ENCODE measurements around the gene LRRC47.
"Not testable (repeated sequence)": the region's sequence is repeated elsewhere in the genome, so short reads cannot be mapped to it uniquely, and the experiment has no call there.

Gene LRRC47

DNA sequence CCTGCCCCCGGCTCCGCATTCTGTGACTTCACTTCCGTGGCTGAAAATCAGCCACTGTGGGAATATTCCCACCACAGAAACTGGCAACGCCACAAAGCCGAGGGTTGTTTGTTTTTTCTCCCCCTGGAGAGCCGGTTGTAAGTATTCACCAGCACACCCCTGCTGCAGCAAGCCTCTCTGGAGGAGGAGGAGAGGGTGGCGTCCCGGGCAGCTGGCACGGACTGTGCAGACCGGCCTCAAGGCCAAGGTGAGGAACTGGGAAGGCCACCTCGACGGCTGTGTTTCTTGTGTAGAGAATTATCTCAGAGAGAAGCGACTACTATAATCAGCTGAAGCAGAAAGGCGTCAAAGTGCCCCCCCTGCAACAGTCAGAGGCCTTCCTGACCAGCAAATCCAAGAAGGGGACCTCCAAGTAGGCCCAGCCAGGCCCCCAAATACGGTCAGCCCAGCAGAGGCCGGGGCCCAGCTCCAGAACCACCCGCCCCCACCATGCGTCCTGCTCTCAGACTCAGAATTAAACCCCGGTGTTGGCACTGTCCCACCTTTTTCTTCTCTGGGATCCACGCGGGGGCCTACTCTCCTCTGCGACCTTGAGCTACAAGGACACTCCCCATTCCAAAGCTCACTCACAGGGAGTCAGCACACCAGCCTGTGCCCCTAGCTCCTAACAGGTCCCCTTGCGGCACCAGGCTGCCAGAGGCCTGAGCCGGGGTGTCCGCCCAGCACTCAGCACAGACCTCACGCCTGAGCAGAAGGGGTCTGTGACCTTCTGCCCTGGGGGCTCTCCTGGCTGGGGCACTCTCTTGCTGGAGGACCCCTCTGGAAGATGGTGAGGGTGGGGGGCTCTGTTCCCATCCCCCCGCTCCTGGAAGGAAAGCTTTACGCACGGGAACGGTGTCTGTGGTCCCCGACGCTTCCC, 24.9 kb downstream of the LRRC47 start:
- no peak for DNase-seq

DNA sequence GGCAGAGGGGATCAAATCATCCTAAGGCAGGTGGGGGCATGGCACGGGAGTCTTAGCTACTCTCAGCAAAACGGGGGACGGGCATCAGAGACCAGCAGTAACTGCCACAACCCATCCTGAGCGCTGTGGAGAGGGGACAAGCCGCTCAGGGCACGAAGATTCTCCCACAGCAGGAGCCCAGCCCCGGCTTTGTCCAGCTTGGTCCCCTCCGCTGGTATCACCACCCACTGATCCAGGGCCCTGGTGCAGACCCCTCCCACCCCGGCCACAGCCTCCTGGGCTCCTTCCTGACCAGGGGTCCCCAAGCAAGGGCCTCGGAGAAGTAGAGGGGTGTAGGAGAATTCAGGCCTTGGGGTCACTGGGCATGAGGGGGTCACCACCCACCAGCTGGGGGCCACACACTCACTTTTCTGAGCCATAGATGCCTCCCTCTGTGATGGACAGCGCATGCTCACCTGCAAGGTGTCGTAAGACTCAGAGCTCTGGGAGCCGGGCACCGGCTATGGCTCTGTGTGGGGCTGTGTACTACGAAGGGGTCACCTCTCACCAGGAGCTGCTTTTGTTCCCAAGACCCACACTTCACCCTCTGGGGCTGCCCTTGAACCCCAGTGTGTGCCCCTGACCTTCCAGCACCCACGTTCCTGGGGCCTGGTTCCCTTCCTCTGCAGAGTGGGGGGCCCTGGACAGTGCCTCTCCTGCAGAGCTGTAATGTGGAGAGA, 26.1 kb downstream of the LRRC47 start:
- no peak for DNase-seq

- DNase-seq: no peak
Observed at GRCh38 chr1:3768811-3769390, 27.4 kb downstream of the LRRC47 start.

DNA sequence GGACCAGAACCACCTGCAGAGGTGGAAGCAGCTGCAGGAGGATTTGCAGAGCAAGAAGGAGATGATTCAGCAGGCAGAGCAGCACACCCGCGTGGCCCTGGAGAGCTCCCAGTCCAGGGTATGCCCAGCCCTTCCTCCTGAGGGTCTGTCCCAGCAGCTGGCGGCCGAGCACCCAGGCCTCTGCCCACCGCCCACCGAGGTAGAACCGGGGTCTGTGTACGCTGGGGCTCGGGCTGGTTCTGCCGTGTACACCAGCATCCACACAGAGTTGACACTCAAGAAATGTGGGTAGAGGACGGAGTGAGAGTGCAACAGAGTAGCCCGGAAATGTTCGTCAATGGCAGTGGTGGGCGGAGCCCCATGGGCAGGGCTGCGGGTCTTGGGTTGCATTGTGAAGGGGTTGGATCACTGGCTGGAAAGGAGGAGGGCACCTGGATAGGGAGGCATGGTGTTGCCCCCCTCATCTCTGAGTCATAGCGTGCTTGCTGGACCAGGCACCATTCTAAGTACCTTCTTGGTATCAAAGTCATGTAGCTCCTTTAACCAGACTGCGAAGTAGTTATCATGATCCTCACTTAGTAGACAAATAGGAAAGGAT, 28.9 kb downstream of the LRRC47 start:
- no peak for DNase-seq

GRCh38 chr1:3763351-3764125, 32.8 kb downstream of the LRRC47 start:
- no peak for DNase-seq

GRCh38 chr1:3762873-3763228, 33.4 kb downstream of the LRRC47 start:
- DNase-seq: no peak

- no peak for DNase-seq
Observed at GRCh38 chr1:3762151-3762872, 34.0 kb downstream of the LRRC47 start.

DNA sequence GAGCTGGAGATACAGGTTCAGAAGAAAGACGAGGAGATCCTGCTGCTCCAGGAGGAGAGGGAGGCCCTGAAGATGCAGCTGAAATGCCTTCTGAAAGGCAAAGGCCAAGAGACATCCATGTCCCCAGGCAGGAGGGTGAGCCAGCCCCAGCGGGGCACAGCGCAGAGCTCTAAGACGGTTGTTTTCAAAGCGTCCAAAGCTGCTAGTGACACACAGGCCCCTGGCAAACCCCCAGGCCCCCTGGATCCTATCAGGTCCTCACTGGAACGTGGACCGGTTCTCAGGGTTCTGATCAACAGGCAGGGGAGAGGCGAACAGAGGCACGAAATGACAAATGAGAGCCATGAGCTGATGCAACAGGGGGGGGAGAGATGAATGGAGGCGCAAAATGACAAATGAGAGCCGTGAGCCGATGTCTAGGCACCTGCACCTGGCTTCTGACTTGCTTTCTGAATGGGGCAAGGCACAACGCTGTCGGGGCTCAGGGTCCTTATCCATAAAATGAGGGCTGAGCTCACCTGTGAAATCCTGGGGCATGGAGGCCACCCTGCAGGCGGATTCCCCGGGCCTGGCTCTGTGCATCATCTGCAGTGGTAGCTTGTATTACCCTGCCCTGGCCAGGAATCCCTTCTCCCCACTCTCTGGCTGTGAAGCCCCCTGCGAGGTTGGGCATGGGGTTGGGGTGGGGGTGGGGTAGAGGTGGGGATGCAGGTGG, 34.8 kb downstream of the LRRC47 start:
- no peak for DNase-seq

DNA sequence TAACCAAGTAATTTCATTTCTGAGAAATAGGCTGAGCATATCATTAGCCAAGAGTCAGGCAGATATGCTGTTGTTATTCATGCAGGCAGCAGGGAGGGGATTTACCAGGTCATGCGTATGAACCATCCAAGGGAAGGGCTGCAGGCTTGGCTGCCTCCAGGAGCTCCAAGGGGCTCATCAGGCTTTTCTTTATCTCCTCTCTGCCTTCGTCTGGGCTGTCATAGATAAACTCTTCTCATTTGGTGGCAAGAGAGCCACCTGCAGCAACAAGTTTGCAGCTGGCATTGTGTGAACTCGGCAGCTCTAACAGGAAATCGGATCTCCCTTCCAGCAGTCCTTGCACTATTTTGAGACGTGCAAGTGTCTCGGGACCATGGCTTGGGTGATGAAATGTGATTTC, 36.5 kb downstream of the LRRC47 start:
- no peak for DNase-seq

DNA sequence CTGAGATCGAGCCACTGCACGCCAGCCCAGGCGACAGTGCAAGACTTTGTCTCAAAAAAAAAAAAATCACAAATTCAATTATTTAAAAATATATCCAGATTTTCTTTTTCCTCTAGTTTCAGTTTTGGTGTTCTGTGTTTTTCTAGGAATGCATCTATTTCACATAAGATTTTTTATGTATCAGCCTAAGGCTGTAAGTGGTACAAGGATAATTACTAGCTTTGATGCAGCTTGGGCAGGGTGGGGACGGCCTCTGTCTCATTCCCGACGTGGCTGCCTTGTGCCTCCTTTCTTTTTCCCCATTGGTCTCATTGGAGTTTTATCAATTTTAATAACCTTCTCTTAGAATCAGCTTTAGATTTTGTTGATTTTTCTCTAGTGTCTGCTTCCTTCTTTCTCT, 37.1 kb downstream of the LRRC47 start:
- no peak for DNase-seq

GRCh38 chr1:3756394-3756793, 39.9 kb downstream of the LRRC47 start:
- no peak for DNase-seq

DNA sequence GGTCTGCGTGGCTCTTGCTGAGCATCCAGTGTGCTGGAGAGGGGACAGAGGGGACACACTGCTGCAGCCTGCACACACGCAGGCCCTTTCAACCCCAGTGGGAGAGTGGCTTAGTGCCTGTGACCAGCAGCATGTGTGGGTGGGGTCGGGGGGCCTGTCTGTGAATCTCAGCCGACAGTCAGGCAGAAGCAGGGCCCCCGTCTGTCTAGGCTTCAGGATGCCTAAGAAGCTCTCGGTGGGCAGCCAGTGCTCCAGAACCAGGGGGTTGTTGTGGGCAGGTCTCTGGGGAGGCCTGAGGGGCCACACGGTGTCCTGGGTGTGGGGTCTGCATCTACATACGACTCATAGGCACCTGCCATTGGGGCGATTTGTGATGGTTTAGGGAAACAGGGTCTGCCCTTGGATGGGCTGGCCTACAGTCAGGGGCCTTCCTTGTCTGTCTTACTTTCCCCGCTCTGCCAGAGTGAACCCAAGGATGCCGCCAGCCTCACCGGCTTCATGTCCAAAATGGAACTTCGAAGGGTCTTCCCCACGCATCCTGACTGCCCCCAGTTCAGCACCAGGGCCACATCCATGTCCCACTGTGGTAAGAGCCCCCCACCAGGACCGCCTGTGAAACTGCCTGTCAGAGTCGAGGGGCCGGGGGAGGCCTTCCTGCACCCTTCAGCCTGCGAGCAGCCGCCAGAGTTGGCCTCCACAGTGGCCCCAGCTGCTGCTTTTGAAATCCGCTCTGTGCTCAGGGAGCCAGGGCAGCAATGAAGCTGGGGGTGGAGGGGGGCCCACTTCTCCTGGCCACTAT, 42.4 kb downstream of the LRRC47 start:
- DNase-seq: no peak

DNA sequence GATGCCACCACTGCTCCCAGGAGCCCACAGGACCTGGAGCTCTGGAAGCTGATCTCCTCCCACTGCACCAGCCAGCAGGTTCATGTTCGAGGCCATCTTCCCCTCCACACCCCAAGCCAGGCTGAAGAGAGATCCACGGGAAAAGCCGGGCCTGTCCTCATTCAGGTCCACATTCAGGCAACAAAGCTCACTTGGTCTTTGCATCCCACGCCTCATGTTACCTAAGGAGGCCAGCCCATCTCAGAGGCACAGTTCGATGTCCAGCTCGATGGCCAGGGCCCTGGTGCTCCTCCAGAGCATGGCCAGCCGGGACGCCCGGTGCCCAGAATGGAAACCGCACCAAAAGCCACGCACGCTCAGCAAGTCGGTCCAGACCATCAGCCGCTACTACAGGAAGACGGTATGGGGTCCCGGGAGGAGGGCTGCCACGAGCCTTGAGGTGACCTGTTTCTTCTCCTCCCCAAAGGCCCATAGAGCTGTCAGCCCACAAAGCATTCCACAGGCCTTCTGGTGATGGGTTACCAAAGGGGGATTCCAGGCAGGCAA, 43.8 kb downstream of the LRRC47 start, which contains the start of gene CCDC27:
Gene CCDC27 (plus strand): TSS at position 51 of the 546 bp plus-strand sequence. CDS start 32 bp downstream, at position 83.
- no peak for DNase-seq

DNA sequence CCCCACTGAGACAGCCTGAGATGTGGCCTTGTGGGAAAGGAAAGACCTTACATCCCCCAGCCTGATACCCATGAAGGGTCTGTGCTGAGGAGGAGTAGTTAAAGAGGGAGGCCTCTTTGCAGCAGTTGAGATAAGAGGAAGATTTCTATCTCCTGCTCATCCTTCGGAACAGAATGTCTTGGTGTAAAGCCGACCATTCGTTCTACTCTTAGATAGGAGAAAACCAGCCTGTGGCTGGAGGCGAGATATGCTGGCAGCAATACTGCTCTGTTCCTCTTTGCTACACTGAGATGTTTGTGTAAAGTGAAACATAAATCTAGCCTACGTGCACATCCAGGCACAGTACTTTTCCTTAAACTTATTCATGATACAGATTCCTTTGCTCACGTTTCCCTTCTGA, 45.6 kb downstream of the LRRC47 start:
- no peak for DNase-seq

DNA sequence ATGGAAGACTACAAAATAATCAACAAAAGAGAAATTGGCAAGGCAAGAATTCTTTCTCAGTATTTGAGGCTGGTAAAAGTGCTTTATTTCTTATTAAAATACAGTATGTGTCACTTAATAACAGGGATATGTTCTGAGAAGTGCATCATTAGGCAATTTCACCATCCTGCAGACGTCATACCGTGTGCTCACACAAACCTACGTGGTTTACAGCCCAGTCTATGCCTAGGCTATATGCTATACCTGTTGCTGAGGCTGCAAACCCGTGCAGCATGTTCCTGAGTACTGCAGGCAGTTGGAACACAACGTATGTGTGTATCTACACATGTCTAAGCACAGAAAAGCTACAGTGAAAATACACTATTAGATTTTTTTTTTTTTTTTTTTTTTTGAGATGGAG, 46.8 kb downstream of the LRRC47 start:
- DNase-seq: no peak

DNA sequence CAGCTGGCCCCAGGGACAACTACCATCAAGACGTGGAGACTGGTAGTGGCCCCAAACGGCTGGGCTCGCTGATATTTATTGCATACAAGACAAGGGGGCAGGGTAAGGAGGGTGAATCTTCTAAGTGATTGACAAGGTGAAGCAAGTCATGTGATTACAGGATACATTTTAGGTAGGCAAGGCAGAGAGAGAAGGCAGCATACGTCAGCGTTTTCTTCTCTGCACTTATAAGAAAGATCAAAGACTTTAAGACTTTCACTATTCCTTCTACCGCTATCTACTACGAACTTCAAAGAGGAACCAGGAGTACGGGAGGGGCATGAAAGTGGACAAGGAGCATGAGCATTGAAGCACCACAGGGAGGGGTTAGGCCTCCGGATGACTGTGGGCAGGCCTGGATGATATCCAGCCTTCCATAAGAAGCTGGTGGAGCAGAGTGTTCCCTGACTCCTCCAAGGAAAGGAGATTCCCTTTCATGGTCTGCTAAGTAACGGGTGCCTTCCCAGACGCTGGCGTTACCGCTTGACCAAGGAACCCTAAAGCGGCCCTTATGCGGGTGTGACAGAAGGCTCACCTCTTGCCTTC, 47.9 kb downstream of the LRRC47 start:
- not testable (repeated sequence) for DNase-seq

DNA sequence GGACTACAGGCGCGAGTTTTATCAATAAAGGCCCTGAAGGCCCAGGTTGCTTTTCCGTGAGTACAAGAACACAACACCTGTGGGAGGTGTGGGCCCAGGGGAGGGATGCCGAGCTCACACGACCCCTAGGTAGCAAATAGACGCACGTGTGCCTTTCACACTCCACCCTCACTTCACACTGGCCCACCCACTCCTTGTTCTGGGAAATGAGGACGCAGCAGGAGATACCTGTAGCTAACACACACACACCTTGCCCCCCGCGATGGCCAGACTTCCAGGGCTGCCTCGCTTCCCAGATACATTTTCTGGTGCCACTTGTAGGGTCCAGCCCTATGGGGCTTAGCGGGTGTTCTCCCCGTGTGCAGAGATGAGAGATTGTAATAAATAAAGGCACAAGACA, 48.4 kb downstream of the LRRC47 start:
- DNase-seq: no peak

DNA sequence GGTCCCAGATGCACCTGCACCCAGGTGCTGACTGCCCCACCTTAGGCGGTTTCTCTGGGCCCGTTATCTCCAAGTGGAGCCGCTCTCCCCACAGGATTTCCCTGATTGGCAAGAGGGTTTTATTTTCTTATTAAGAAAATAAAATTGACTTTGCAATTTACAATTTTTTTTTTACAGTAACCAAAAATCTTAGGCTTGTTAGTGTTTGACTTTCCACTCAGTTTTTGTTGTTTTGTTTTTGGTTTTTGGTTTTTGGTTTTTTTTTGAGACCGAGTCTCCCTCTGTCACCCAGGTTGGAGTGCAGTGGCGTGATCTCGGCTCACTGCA, 48.8 kb downstream of the LRRC47 start:
- no peak for DNase-seq

DNA sequence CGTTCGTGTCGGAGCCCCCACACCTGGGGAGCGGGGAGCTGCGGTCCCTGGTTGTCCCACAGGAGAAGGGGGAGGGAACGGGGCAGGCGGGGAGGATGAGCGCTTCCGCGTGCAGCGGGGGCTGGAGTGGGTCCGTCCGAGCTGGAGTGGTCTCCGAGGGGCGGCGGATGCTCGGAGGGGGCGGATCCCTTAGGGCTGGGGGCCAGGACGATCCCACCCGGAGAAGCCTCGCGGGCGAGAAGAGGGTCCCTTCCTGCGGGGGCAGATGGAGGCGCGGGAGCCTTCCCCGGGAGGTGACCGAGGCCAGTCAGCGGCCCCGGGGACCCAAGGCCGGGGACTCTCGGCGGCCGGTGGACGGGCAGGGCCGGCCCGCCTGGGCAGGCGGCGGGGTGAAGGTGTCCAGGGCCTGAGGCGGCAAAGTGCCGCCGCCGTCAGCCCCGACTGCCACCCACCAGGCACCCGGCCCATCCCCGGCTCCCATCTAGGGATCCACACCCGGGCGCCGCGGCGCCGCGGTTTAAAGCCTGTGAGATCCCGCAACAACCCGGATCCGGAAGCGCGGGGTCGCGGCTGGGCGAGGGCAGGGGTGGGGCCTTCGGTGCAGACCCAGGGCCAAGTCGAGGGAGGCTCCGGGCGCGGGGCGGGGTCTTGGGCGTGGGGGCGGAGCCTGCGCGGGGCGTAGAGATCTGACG, 49.3 kb downstream of the LRRC47 start:
- peak; percentile 92 for DNase-seq

All from activated CD4-positive, alpha-beta T cell treated with anti-CD3 and anti-CD28 coated beads, Interleukin-10, Interleukin-2, amounts not matched to agents 100 ng/mL and 50 ng/mL, durations not matched to agents 16 hours and 8 hours (primary cell).